ENCODE results near the gene EIF2AK3.

DNA sequence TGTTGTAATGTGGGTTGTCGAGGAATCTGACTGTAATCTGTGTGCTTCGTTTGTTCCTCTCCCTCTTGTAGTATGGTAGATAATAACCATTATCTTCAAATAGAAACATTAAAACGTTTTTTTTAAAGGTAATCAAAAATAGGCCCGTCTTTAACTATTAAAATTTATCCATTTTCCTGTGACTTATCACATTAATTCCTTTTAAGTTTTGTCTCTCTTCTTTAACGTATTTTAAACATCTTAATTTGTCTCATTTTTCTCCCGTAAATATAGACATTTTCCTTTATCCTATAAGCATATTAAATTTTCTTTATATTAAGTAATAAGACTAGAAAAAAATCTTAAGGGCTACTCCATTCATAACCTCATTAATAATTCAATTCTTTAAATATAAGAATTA lies 41.3 kb downstream of the EIF2AK3 start:
- TF ChIP-seq CTCF (IDR thresholded peaks at IDR 0.05): no peak
- TF ChIP-seq POLR2A (IDR thresholded peaks at IDR 0.05): no peak
